ENCODE data around the gene THY1.
"Not testable (repeated sequence)": the region's sequence is repeated elsewhere in the genome, so short reads cannot be mapped to it uniquely, and the experiment has no call there.

THY1 gene

DNA sequence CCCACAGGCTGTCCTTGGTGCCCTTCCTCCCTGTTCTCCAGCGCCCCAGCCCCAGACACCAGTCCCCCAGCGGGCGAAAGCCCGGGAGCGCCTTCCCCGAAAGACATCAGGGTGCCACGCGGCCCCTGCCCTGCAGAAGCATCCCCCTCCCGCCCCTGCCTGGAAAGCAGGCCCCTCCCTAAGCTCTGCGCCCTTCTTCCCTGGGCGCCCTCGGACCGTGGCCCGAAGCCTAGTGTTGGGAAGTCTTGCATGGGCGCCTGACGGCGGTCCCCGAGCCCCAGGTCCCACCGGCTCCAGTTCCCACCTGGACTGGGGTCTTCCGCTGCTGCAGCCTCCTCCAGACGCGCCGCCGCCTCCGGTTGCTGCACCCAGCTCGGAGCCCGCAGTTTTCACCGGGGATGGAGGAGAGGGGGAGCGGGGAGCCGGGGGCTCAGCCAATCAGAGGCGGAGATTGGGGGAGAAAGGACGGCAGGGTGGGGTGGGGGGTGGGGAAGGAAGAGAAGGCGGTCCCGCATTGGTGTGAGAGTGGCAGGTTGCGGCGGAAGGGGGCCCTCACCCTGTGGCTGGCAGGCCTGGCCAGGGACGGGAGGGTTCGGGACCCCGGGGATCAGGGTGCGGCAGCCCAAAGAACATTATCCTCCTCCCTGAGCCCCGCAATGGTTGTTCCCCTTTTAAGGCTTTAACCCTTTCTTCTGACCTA, at the start of gene THY1:
Gene THY1 (minus strand): TSS at position 364 of the 700 bp plus-strand sequence. CDS start 2,267 bp downstream, outside the sequence.
- peak; percentile 24 to 51 for DNase-seq

DNA sequence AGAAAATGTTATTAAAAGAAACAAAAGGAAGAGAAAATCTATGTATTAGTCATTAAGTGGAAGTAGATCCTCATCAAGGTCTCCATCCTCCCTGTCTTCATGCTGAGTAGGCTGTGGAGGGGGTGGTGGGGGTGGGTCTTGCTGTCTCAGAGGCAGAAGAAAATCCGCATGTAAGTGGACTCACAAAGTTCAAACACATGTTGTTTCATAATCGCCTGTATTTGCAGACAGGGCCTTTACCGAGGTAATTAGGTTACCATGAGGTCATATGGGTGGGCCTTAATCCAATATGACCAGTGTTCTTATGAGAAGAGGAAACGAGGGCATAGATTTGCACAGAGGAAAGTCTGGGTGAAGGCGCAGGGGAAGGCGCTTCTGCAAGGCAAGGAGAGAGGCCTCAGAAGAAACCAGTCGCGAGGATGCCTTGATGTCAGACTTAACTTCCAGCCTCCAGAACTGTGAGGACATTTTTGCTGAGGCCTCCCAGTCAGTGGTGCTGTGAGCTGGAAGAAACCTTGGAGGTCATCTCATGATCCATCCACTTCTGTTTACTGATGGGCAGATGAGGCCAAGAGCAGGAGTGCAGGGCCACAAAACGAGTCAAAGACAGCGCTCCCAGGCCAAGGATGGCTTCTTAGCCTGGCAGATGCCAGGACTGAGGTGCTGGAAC, 49.3 kb upstream of the THY1 start:
- no peak for DNase-seq

- DNase-seq = no peak
Observed at GRCh38 chr11:119471329-119471728, 48.4 kb upstream of the THY1 start.

- DNase-seq = no peak
Observed at GRCh38 chr11:119470317-119471291, 47.6 kb upstream of the THY1 start.

DNA sequence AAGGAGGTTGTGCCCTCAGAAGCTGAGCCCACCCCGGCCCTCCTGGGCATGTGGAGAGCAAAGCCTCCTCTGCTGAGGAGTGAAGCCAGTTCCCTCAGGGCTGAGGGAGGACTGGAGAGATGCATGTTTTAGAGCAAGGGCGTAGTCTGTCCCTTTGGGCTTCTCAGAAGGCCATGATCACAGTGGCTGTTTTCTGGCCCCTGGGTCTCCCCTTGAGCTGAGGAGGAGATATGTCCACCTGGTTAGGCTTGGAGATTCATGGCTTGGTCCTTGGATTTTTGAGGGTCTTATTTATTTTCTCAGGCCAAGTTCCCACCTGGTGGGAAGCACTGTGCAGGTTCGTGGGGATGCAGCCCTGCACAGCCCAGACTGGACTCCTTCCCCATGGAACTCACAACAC, 46.5 kb upstream of the THY1 start:
- no peak for DNase-seq

- no peak for DNase-seq
Observed at GRCh38 chr11:119468511-119468910, 45.5 kb upstream of the THY1 start.

GRCh38 chr11:119461229-119461963, 38.4 kb upstream of the THY1 start:
- no peak for DNase-seq

DNA sequence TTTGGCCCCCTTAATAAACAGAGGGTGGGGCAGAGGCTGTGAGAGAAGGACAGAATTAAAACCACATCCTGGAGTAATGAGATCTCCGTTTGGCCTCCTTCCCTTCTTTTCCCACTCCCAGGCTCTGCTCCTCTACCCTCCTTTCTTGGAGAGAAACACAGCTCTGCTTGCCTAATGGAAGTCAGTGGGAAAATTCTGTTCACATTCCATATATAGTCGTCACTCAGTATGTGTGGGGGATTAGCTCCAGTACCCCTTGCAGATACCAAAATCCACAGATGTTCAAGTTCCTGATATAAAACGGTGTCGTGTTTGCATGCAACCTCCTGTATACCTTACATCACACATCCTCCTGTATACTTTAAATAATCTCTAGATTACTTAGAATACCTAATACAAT, 37.6 kb upstream of the THY1 start:
- no peak for DNase-seq

GRCh38 chr11:119460097-119460496, 37.1 kb upstream of the THY1 start:
- no peak for DNase-seq

DNA sequence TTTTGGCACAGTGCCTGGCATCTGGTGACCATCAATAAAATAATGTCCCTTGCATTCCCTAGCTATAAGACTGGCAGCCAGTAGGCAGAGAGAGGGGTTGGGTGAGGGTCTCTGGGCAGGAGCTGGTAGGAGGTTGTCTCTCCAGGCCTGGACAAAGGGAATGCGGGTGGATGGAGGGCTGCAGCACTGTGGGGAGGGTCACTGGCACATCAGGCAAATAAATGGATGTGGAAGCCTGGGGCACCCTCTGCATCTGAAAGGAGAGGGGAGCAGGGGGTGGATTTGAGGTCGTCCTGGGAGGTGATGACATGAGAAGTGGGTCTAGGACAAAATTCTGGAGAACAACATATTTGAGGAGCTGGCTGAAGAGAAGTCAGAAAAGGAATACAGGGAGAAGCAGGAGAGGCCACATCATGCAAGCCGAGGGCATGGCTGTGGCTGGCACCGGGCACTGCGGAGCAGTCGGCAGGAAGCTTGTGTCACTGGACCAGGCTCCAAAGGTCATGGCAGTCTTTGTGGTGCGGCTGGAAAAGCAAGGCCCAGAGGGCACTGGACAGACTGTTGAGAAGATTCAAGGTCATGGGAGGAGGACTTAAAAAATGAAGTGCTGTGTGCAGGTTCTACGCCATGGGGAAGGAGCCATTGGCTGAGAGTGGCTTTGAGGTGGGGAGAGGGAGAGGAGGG, 36.5 kb upstream of the THY1 start:
- no peak for DNase-seq

- not testable (repeated sequence) for DNase-seq
Observed at GRCh38 chr11:119455708-119456107, 32.7 kb upstream of the THY1 start.

DNA sequence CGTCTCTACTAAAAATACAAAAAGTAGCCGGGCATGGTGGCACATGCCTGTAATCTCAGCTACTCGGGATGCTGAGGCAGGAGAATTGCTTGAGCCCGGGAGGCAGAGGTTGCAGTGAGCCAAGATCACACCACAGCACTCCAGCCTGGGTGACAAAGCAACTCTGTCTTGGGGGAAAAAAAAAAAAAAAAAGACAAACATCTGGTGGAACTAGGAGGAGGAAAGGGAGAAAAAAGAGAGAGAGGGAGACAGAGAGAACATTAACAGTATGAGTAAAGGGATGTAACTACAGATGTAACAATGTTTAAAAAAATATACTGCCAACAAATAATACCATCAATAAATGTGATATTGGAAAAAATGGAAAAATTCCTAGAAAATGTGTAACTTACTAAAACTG, 32.3 kb upstream of the THY1 start:
- not testable (repeated sequence) for DNase-seq

- DNase-seq = no peak
Observed at GRCh38 chr11:119453881-119454280, 30.9 kb upstream of the THY1 start.

- DNase-seq = no peak
Observed at GRCh38 chr11:119450590-119451326, 27.8 kb upstream of the THY1 start.

DNA sequence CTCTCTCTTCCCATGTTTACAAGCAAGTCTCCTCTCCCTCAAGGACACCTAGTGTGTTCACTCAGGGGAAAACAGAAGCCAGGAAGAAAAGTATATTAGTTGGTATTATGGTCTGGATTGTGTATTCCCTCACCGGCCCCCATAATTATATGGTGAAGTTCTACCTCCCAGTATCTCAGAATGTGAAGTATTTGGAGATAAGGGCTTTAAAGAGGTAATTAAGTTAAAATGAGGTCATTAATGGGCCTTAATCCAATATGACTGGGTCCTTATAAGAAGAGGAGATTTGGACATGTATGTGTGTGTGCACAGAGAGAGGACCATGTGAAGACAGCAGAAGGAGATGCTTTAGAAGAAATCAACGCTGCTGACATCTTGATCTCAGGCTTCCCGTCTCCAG, 26.5 kb upstream of the THY1 start:
- DNase-seq = no peak

GRCh38 chr11:119448380-119448779, 25.4 kb upstream of the THY1 start:
- no peak for DNase-seq

GRCh38 chr11:119447664-119448242, 24.8 kb upstream of the THY1 start:
- no peak for DNase-seq

DNA sequence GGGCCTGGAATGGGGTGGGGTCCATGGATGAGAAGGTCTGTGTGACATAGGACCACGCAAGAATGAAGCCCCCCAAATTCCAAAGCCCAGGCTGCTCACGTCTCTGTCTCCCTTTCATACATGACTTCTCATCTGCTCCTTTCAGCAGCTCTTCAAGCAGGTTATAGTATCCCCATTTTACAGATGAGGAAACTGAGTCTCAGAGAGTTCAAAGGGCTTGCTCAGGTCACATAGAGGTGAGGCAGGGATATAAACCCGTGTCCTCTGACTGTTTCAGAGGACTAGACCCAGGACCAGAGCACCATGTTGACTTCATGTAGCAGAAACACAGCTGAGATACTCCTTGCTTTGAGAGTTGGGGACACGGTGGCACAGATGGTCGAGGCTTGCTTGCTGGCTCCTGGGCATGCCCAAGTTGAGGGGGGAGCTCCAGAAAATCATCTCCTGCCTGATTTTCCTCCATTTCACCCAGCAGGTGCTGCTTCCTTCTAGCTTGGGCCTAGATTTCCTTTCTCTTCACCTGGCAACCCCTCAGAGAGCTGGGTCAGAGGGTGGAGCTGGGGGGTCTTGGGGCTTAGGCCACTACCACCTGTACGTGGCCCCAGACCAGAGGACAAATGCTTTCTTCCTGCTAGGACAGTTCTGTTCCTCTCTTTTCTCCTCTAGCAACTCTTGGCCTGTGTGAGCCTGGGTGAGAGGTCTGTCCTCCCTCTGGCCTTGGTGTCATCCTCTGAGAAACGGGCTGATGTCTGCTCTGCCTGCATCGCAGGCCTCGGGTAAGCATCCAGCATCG, 24.1 kb upstream of the THY1 start:
- DNase-seq = no peak

DNA sequence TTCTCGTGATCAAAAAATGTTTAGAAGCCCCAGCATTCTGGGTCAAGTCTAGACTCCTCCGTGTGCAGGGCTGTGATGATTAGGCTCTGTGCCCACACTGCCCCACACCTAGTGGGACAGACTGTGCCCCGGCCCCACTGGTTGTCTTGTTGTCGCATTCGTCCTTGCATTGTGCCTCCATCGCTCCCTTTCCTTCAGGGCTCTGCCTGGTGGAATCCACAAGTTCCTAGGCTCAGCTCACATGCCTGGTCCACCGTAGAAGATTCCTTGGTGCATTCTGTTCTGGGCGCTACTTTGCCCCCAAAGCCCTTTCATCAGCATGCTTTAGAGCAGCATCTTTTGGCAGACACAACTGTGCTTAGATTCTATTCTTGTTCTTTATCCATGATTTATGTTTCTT, 23.5 kb upstream of the THY1 start:
- no peak for DNase-seq

DNA sequence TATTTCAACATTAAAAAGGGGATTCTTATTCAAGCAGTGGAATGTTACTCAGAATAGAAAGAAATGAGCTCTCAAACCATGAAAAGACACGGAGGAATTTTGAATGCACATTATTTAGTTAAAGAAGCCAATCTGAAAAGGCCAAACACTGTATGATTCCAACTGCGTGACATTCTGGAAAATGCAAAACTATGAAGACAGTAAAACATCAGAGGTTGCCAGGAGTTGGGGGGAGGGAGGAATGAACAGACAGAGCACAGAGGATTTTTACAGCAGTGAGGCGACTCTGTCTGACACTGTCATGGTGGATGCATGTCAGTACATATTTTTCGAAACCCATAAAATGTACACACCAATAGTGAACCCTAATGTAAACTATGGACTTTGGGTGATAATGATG, 22.9 kb upstream of the THY1 start:
- no peak for DNase-seq
